Kidney (tissue), 14 donors: ENCODE data around the gene PATL2. TPM values are rescaled to one million over a fixed set of nuclear protein-coding genes. Genes with fewer than 3 reads are reported as not detected.
A peak's percentile ranks its signal among the peaks of the same experiment; 100 is the strongest.

Experiments used
- DNase-seq, 5 donors: peaks; one replicate each; pipeline ENCODE4 v3.0.0-alpha.2; 2013 to 2020
- FAIRE-seq: peaks from 2 replicates; lab custom pipeline; 2012; peaks lifted over from hg19 to GRCh38; lab: Jason Lieb, UNC
- H3K27ac ChIP-seq, 2 donors: one replicate each; pipeline ENCODE4 v1.7.0; 2013; ENCODE audit warnings: low read depth in 2 of 2, low read length in 2 of 2, inconsistent platforms in 1 of 2
- H3K27me3 ChIP-seq: one replicate; pipeline ENCODE4 v1.7.1; 2013; ENCODE audit warnings: low read length, inconsistent platforms; ENCODE audit not compliant: control insufficient read depth, insufficient read depth
- H3K36me3 ChIP-seq, 3 donors: one replicate each; pipeline versions ENCODE4 v1.7.0 to v1.7.1; 2013; ENCODE audit warnings: low read length in 3 of 3, control low read depth in 1 of 3, inconsistent platforms in 1 of 3; ENCODE audit not compliant: insufficient read depth in 3 of 3, control insufficient read depth in 2 of 3
- H3K4me1 ChIP-seq, 3 donors: one replicate each; pipeline versions ENCODE4 v1.7.0 to v1.7.1; 2013; ENCODE audit warnings: low read length in 3 of 3, inconsistent platforms in 1 of 3, low read depth in 1 of 3; ENCODE audit not compliant: control insufficient read depth in 2 of 3, insufficient read depth in 2 of 3
- H3K4me3 ChIP-seq, 3 donors: one replicate each; pipeline versions ENCODE4 v1.7.0 to v1.8.1; 2013; ENCODE audit warnings: low read length in 3 of 3, control low read depth in 1 of 3, inconsistent platforms in 1 of 3
- H3K9ac ChIP-seq, 3 donors: one replicate each; pipeline versions ENCODE4 v1.7.0 to v1.7.1; 2013; ENCODE audit warnings: low read length in 3 of 3, control low read depth in 1 of 3, inconsistent platforms in 1 of 3
- H3K9me3 ChIP-seq, 3 donors: one replicate each; pipeline versions ENCODE4 v1.7.0 to v1.7.1; 2013; ENCODE audit warnings: low read length in 3 of 3, control low read depth in 1 of 3, inconsistent platforms in 1 of 3; ENCODE audit not compliant: control insufficient read depth in 2 of 3, insufficient read depth in 1 of 3
- CTCF ChIP-seq: IDR thresholded peaks from 3 replicates; pipeline ENCODE4 v1.5.1; 2012; ENCODE audit warnings: mild to moderate bottlenecking, moderate library complexity, borderline replicate concordance; ENCODE audit not compliant: insufficient read depth; ENCODE audit errors: extremely low read depth
- intact Hi-C: fragments of 100-400 bp; cut with DNase I; formaldehyde crosslinking; loops from one replicate; pipeline ENCODE4 v1.11.1; 2022
- polyA plus RNA-seq: library from polyadenylated mRNA; stranded (reverse); fragments of 350-450 nt; fragmentation: Illumina TruSeq; extraction: RNeasy Lipid Tissue Mini Kit (QIAGEN cat#74804); gene quantifications from one replicate; pipeline ENCODE4 v1.2.3, GENCODE V29; 2014; ENCODE audit warnings: low read depth, low replicate concordance; ENCODE audit not compliant: insufficient read depth
- total RNA-seq: library from RNA; stranded (reverse); fragmentation: NEBNext Ultra II Directional; extraction: Animal tissue kit (Norgen Biotek cat#: 25700); gene quantifications from one replicate; pipeline ENCODE4 v1.2.1, GENCODE V29; 2021
- donor health status: control.
- donor health status: control.
- donor health status: control.
- donor health status: control.
- donor health status: control.
- donor health status: DM: yes; HTN: yes; CAD: no.
- donor health status: Normal renal cell carcinoma (clear cell type).

PATL2 gene
- total and polyA plus RNA-seq, 2 donors from 2014 or later, result 0.73 to 2.1 TPM

- no peak for TF ChIP-seq CTCF
- Histone ChIP-seq H3K36me3 (no peaks in the 10 kb centered on the region), H3K27me3 (no peaks in the 10 kb centered on the region), H3K27ac (no peak overlapping the region), H3K4me1 (no peaks in the 10 kb centered on the region), H3K4me3 (no peak overlapping the region), H3K9ac (no peak overlapping the region), H3K9me3 (no peaks in the 10 kb centered on the region)
- FAIRE-seq, result no peak
- intact Hi-C loops, result no loop called here
- peak in 2 of 5 donors; percentile 28 to 30 for DNase-seq
Observed at GRCh38 chr15:44670087-44670950, 40.8 kb downstream of the PATL2 start.

GRCh38 chr15:44668921-44669320 lies 42.2 kb downstream of the PATL2 start:
- Histone ChIP-seq H3K27me3 (no peaks in the 10 kb centered on the region), H3K9me3 (no peaks in the 10 kb centered on the region), H3K36me3 (no peaks in the 10 kb centered on the region), H3K4me1 (peaks cover 0 to 2% (median 0%) of the 10 kb centered on the region in 3 donors), H3K27ac (no peak overlapping the region), H3K9ac (no peak overlapping the region), H3K4me3 (no peak overlapping the region)
- TF ChIP-seq CTCF, result no peak
- intact Hi-C loops, result no loop called here
- no peak for FAIRE-seq
- no peak for DNase-seq

GRCh38 chr15:44667039-44667360 lies 44.1 kb downstream of the PATL2 start:
- H3K4me1 ChIP-seq, result peaks cover 0 to 7% (median 3%) of the 10 kb centered on the region in 3 donors
- FAIRE-seq, result no peak
- no peak for TF ChIP-seq CTCF
- H3K4me3 ChIP-seq, result no peak overlapping the region
- H3K27ac ChIP-seq, result no peak overlapping the region
- H3K36me3 ChIP-seq, result no peaks in the 10 kb centered on the region
- H3K27me3 ChIP-seq, result no peaks in the 10 kb centered on the region
- intact Hi-C loops, result no loop called here
- H3K9me3 ChIP-seq, result no peaks in the 10 kb centered on the region
- DNase-seq, result no peak
- no peak overlapping the region for H3K9ac ChIP-seq
